Measurements from ENCODE around the gene SH2D1A.
"Not testable (repeated sequence)": the region's sequence is repeated elsewhere in the genome, so short reads cannot be mapped to it uniquely, and the experiment has no call there.

The SH2D1A gene

DNA sequence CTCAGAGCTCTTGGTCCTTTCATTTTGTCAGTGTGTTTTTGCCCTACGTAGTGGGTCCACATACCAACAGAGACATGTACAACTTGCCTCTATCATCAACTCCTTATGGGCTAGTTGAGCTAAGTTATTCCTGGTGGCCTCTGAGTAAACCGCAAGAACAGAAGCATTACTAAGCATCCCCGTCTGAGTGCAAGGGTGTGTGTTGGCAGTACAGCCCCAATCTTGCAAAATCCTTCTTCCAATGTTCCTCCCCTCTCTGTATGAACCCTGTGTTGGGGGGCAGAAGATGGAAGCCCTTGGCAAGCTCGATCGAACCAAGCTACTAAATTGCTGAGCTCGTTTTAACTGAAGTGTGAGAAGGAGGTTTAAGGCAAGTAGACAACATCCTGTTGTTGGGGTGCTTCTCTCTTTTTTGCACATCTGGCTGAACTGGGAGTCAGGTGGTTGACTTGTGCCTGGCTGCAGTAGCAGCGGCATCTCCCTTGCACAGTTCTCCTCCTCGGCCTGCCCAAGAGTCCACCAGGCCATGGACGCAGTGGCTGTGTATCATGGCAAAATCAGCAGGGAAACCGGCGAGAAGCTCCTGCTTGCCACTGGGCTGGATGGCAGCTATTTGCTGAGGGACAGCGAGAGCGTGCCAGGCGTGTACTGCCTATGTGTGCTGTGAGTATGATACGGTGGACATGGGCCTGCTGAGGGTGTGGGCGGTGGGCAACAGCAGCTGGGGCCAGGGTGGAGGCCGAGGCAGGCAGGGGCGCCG lies at the start of gene SH2D1A:
SH2D1A (plus strand) TSS at position 447 of the 760 bp plus-strand sequence; CDS start at position 527, 80 bp downstream.
- peak; percentile 35 for DNase-seq

DNA sequence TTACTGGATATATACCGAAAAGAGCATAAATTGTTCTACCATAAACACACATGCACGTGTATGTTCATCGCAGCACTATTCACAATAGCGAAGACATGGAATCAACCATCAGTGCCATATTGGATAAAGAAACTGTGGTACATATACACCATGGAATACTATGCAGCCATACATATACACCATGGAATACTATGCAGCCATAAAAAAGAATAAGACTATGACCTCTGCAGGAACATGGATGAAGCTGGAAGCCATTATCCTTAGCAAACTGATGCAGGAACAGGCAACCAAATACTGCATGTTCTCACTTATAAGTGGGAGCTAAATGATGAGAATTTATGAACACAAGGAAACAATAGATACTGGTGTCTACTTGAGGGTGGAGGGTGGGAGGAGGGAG lies 47.0 kb upstream of the SH2D1A start:
- not testable (repeated sequence) for DNase-seq

DNA sequence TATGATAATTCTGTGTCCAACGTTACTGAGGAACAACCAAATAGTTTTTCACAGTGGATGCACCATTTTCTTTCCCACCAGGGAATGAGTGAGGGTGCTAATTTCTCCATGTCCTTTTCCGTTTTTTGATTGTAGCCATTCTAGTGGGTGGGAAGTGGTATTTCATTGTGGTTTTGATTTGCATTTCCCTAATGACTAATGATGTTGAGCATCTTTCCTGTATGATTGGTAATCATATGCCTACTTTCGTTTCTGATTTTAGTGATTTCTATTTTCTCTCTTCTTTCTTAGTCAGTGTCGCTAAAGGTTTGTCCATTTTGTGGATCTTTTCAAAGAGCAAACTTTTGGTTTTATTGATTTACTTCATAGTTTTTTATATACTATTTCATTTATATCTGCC lies 46.0 kb upstream of the SH2D1A start:
- no peak for DNase-seq

DNA sequence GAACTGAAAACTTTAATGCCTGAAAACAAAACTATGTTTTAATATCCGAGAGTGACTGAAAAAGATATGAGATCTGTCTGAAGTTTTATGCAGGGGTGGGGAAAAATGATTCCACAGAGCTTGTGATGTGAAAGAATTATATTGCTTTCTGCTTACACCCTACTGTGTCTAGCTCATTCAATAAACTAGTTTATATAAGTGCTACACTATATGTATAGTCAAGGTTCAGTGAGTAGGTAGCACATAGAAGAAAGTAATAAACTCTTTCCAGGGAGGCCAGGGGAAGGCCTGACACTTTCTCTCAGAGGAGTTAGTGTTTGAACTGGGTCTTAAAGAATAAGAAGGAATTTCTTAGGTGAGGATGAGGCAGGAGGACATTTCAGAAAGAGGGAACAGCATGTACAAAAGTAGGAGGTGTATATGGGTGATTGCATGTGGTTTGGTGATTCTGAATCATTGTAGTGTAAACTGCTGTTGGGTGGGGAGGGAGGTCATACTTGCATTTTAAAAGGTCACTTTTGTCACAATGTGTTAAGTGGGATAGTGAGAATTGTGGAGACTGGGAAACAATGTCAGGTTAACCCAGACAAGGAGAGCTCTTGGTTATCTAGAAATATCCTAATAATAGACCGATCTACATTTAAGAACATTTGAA lies 39.0 kb upstream of the SH2D1A start:
- DNase-seq = no peak

DNA sequence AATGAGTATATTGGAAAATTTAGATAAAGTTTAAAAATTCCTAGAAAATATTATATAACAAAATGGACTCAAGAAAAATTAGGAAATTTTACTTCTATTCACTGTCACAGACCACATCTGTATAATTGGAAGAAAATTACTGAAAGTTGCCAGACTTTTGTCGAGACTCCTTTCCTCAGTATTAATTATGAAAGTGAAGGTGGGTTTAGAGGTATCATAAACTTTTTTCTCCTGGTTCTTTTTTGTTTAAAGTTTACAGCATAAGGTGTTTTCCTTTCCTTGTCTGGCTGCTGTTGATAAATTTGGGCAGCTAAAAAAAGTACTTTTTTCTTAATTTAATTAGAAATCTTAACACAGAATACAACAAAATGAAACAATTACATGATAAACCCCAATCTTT lies 20.6 kb upstream of the SH2D1A start:
- DNase-seq = no peak

DNA sequence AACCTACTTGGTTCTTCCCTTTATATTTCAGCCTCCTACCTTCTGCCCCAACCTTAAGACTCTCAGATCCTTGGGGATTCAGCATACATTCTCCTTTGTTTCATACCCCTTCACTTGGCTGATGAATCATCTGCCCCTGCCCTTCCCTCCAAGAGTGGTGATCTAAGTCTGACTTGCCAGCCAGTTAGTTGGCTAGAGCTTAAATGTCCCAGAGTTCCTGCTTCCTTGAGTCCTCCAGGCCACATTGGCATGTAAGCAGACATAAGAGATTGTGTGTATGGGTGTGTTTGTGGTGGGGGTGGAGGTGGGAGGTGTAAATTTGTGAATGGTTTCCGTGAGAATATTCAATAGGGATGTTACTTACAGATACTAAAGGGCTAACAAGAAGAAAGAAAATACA lies 17.6 kb upstream of the SH2D1A start:
- DNase-seq = no peak

DNA sequence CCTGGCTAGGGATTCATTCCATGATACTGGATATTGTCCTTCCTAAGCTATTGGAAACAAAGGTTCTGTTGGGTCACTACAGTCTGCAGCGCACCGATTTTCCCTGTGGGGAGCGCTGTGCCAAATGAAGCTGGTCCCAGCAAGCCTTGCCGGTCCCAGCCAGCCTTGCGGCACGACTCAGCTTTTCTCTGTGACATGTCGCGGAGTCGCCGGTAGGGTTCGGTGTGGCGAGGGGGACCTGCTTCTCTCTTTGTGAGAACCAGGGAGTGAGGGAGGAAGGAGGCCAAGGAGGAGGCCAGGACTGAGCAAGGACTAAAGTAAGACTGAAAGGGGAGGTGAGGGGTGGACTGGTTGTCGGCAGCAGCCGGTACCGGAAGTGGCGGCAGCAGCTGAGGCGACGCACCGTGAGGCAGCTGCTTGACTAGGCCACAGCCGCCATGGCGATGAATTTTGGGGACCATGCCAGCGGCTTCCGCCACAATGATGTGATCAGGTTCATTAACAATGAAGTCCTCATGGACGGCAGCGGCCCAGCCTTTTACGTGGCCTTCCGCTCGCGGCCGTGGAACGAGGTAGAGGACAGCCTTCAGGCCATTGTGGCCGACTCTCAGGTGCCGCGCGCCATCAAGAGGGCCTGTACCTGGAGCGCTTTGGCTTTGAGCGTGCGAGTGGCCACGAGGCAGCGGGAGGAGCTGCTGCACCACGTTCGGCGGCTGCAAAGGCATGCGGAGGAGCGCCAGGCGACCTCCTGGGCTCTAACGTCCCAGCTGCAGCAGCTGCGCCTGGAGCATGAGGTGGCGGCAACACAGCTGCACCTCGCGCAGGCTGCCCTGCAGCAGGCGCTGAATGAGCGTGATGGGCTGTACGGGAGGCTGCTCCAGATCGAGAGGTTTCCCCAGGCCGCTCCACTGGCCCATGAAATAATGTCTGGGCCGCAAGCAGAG lies 13.6 kb upstream of the SH2D1A start, which contains the start of gene TEX13D:
TEX13D (plus strand) TSS at position 180 of the 944 bp plus-strand sequence; CDS start at position 438, 258 bp downstream.
- no peak for DNase-seq

DNA sequence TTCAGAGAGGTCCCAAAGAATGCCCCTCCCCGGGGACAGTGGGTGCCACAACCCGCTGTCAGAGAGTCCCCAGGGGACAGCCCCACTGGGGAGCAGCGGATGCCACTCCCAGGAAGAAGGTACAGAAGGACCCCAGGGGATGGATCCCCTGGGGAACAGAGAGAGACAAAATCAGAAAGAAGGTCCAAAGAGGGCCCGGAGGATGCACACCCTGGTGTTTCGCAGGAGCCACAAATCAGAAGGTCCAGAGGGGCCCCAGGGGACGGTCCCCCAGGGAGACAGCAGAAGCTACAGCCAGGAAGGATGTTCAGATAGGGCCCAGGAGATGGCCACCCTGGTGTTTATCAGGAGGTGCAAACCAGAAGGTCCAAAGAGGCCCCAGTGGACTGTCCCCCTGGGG lies 12.5 kb upstream of the SH2D1A start:
- DNase-seq = no peak

DNA sequence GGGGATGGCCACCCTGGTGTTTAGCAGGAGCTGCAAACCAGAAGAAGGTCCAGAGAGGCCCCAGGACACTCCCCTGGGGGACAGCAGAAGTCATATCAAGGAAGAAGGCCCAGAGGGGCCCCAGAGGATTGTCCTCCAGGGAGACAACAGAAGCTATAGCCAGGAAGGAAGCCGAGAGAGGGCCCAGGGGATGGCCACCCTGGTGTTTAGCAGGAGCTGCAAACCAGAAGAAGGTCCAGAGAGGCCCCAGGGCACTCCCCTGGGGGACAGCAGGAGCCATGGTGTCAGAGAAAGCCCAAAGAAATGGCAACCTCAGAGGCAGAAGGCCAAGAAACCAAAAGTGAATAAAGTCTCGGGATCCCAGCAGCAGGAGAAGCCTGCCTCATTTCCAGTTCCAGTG lies 11.8 kb upstream of the SH2D1A start:
- not testable (repeated sequence) for DNase-seq

DNA sequence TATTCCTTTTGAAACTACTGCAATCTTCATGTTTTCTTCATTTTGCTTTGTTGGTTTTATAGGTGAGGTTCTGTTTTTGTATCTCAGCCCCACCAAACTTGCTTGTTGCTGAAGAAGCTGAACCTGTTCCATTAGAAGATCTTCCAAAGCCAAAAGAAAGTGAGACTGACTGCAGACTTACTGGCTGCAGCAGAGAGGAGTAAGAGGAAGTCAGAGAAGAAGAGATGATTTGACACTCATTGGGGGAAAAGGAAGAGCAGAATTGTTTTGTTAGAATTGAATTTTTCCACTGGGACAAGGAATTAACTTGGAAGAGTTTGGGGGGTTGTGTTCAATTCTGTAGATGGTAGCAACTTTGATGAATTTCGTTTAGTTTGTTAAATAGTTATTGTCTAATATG lies 10.8 kb upstream of the SH2D1A start:
- DNase-seq = no peak

DNA sequence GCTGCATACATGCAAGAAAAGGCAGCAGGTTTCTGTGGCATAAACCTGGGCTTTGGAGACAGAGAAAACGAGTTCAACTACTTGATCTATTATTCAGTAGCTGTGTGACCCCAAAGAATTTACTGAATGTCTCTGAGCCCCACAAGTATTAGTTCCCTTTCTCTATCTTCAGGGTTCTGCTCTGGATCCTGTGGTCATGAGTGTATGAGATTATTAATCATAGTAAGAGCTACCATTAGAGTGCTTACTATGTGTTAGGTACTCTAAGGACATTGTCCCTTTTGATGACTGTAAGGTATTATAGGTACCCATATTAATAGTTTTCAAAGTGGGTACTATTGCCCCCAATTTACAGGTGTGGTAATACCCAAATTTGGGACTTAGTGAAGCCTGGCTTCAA lies 8.4 kb upstream of the SH2D1A start:
- DNase-seq = no peak

DNA sequence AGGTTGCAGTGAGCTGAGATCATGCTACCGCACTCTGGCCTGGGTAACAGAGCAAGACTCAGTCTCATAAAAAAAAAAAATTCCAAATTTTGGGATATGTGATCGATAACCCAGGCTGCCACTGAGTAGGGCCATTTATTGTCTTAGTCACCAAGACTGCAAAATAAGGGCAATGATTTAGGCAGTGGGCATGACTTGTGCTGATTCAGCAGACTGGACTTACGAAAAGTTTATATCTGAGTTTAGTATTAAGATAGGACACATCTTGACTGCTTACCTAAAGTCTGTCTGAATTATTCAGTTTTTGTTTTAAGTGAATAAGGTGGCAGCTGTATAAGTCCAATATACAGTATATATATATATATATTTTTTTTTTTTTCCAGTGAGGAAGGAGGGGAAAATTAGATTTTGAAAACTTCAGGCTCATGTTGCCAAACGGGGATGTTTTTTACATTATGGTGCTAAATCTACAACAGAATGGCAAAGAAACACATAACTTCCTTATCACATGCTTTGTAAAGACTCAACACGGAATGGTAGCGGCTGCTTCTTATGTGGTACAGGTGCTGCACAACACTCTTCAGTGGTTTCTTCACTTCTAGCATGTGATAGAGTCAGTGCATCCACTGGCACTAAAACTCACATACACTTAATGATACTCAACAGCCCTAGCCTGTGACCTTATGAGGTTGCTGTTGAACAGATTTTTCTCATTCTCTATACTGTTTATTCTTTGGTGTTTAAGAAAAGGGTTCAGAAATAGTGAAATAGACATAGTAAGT lies 7.4 kb upstream of the SH2D1A start:
- DNase-seq = peak; percentile 43

DNA sequence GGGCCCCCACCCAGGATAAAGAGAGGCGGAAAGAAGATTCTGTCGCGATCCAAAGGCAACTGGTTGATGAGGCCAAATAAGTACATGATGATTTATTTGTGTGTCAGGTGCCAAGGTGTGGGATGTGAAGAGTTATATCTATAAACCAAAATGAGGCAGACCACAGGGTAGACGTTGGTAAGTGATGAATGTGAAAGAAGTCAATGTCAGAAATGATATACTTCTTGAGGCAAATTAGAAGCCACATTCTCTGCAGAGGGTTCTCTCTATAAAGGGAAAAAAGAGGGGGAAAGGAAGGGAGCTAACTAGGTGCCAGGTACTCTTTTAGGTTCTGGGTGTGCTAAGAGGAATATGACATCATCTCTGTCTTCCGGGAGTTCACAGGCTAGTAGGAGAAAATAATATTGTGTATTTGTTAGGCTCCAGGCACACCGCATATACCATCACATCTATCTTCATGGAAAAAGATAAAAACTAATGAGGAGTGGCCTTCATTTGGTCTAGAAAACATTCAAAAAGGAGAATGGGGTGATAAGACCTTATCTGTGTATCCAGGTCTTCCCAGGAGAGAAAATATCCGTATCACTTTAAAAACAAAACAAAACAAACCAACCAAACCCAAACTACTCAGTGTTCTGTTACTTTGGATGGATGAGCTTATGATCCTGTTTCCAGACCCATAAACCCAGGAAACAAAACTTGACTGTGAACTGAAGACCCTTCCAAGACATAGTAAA lies 4.8 kb upstream of the SH2D1A start:
- no peak for DNase-seq

DNA sequence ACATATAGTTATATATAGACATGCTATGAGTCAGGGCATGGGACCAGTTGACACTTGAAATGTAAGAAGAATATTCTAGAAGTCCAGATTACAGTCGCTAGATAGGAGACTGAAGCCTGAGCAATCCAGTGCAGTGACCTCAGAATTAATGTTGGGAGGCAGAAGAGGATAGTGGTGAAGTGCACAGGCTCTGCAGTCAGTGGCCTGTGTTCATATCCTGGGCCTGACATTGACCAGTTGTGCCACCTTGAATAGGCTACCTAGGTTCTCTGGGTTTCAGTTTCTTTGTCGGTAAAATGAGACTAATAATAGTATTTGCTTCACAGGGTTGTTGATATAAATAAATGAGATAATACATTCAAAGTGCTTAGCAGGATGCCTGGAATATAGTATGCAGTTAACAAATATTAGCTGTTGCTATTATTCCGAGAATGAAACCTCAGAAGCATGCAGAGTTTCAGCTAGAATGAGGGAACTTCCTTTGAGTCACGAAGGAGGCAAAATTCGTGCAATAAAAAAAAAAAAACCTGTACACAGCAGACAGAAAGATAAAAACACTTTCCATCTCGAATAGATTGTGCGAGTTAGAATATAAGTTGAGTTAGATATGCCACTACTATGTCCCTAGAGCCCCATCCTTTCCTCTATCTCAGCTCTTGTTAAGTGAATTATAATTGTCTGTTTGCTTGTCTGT lies 4.0 kb upstream of the SH2D1A start:
- DNase-seq = no peak

DNA sequence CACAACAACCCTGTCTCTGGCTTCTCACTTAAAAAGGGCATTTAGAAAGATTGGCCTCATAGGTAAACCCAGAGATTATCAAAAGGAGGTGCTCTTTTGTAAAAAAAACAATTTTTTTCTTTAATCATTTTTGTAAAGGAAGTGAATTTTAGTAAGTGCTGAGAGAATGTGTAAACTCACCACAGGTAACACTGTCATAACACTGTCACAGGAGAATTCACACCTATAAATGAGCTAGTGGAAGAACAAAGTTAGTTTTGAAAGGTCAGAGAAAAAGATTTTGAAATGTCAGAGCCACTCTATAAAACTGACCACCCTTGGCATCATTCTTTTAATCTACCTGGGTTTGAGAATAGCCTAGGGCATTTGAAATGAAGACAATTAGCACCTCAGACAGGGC lies 3.3 kb upstream of the SH2D1A start:
- DNase-seq = no peak

DNA sequence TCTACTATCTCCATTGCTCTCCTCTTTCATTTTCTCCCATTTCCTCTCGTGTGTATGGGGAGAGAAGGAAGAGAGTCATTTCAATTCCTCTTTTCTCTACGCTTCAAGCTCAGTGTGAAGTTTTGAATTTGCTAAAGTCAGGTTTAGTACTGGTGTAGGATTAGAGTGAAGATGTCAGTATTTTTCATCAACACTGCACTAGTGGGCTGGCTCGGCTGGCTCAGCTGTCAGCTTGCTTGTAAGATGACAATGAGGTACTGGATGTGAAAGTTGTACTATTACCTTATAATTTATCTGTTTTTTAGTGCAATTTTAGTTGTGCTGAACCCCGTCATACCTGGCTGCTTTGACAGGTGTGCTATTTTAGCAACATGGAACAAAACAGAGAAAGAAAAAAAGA lies 2.1 kb upstream of the SH2D1A start:
- DNase-seq = no peak

DNA sequence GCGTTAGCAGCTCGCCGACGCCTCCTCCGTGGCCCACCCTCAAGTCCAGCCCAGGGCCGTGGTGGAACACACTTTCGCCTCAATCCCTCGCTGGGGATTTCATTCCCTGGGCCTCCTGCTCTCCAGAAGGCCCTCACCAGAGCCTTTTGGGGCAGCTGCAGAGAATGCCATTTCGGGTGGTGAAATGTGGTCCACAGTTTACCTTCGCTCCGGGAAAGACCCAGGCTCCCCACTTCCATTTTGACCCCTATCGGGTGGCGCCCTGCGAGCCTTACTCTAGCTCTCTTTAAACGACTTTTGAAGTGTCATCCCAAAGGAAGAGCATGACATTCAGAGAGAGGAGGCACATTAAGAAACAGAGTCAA lies 496 bp downstream of the SH2D1A start:
- no peak for DNase-seq

DNA sequence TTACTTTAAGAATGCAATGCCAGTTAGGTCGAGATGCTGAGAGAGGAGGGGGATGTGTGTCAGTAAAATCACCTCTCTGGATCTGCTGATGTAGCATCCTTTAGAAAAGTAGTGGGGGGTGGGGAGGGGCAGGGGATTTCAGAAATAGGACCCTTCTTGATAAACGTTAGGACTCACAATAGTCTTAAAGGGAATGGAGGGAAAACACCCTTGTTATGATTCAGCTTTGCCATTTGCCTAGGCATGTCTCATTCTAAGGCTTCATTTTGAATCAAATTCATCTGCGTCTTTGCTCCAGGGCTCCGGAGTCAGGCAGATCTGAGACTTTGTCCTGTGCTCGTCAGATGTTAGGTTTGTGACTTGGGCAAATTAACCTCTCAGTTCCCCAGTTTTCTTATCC lies 879 bp downstream of the SH2D1A start:
- DNase-seq = no peak

DNA sequence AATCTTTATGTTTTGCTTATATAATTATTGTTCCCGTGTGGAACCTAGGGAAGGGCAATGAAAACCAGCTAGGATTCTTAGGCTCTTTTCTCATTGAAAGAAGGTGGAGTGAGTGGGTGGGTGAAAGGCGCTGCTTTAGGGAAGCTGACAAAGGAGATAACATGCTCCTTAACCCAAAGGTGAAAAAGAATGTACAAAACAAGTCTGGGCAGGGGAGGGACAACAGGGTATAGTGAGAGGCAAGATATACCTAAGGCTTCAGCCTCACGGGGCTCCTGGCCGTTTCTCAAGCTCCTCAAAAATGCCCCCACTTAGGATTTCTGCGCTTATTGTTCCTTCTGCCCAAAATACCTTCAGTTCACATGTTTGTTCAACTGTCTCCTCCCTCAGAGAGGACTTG lies 1.8 kb downstream of the SH2D1A start:
- DNase-seq = no peak

DNA sequence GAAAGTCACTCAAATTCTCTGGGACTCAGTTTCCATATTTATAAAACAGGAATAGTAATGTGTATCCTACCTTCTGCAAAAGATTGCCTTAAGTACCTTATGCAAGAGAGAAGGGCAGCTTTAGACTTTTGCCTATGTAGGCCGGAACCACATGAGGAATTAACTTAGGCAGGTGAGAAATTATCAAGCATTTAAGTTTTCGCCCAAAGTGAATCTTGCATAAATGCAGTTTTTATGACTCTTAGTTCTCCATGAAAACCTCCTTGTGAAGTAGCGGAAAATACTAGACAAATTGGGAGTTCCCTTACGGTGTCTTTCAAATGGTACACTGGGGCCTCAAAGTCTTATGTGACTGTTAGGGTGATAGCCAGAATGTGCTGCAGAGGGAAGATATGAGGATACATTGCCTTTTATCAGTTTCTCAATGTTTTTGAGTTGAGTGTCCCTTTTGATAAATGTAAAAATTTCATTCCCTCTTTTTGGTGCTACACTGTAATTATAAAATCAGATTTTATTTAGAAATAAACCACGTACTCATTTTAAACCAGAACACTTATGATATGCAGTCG lies 2.6 kb downstream of the SH2D1A start:
- no peak for DNase-seq

DNA sequence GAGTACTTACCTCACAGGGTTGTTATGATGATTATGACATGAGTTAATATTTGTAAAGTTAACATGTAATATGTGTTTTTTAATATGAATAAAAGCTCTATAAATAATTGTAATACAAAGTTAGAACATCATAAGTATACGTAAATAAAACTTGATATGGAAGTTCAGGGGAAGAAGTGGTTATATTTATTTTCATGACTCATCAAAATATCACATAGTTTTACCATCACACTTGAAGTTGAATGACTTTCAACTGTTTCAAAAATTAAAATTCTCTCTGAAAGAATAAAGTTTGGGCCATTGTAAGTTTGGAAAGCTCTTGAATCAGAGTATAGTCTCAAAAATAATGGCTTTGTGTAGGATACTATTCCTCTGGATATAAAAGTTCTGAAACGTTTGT lies 8.3 kb downstream of the SH2D1A start:
- no peak for DNase-seq
